Measurements from ENCODE around the gene AK5.

GRCh38 chr1:77292551-77292950 lies 10.7 kb downstream of the AK5 start:
- TF ChIP-seq, protein P1, sequence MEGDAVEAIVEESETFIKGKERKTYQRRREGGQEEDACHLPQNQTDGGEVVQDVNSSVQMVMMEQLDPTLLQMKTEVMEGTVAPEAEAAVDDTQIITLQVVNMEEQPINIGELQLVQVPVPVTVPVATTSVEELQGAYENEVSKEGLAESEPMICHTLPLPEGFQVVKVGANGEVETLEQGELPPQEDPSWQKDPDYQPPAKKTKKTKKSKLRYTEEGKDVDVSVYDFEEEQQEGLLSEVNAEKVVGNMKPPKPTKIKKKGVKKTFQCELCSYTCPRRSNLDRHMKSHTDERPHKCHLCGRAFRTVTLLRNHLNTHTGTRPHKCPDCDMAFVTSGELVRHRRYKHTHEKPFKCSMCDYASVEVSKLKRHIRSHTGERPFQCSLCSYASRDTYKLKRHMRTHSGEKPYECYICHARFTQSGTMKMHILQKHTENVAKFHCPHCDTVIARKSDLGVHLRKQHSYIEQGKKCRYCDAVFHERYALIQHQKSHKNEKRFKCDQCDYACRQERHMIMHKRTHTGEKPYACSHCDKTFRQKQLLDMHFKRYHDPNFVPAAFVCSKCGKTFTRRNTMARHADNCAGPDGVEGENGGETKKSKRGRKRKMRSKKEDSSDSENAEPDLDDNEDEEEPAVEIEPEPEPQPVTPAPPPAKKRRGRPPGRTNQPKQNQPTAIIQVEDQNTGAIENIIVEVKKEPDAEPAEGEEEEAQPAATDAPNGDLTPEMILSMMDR (IDR thresholded peaks at IDR 0.05): no peak
- no peak for TF ChIP-seq POLR2A (IDR thresholded peaks at IDR 0.05)
